GM18520 (cell line): ENCODE measurements around the gene REXO4.
"Not testable (repeated sequence)": the region's sequence is repeated elsewhere in the genome, so short reads cannot be mapped to it uniquely, and the experiment has no call there.

ENCODE experiments used
- ATAC-seq: cut with Tn5 transposase; IDR thresholded peaks from one replicate; pipeline ENCODE4 v1.9.1; 2021; ENCODE audit not compliant: unreplicated experiment

The REXO4 gene

DNA sequence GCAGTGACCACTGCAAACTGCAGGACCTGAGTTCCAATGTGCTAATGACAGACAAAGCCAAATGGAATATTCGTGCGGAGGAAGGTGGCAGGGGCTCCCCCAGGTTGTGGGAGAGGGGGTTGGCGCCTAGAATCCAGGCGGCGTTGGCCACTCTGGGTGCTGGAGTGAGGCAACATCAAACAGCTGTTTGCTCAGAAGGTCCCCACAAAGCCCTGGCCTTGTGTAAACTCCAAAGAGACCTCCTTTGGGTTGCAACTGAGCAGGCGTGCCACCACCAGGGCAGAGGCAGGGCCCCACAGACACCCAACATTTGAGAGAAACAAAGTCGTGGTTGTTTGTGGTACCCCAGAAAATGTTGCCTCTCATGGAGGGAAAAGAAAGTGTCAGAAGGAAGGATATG is 27.1 kb downstream of the REXO4 start:
- ATAC-seq: no peak

DNA sequence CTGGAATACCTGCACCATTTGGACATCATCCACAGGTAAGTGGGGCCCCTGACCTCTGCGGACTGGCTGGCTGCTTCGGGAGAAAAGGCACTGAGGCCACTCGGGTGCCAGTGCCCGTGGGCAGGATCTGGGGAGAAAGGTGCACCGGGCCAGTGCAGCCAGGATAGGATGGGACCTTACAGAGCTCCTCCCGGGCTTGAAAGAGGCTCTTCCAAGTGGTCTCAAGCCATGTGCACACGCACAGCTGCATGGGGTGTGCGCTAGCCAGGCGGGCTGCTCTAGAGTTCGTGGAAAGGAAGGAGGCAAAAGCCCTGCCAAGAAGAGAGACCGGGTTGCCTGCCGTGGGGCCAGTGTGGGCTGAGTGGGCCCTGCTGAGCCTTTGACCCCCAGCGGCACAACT is 28.2 kb downstream of the REXO4 start:
- ATAC-seq: no peak

DNA sequence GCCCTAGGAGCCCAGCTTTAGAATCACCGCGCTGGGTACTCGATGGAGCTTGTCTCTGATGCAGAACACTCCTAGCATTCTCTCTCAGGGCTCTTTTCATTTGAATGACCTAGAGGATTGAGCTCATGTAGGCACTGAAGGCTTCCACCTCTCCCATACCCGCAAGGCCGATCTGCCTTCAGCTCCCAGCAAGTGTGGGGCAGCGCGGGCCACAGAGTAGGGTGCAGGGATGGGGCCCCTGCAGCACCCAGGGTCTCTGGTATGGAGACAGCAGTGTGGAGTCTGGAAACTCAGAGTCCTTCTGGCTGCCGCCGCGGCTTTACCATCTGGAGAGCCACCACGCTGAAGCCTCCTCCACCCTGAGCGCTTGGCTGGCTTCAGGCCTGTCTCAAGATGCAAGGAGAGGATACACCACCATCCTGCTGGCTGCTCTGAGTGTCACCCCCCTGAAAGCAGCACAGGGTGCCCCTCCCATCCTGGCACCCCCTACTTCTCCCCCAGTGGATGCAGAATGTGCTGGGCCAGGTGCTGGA is 28.7 kb downstream of the REXO4 start:
- ATAC-seq: no peak

DNA sequence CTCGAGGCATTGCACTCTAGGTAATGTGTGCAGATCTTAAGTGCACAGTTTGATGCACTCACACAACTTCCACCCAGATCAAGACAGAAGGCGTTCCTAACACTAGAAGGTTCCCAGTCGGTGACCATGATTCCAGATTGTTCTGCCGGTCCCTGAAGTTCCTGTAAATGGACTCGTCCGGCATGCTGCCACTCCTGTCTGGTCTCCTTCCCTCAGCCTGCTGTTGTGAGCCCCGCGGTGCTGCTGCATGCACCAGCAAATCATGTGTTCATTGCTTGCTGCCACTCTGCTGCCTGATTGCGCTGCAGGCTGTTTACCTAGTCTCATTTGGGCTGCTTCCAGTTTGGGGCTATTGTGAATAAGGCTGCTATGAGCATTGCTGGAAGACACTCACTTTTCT is 30.1 kb downstream of the REXO4 start:
- no peak for ATAC-seq

DNA sequence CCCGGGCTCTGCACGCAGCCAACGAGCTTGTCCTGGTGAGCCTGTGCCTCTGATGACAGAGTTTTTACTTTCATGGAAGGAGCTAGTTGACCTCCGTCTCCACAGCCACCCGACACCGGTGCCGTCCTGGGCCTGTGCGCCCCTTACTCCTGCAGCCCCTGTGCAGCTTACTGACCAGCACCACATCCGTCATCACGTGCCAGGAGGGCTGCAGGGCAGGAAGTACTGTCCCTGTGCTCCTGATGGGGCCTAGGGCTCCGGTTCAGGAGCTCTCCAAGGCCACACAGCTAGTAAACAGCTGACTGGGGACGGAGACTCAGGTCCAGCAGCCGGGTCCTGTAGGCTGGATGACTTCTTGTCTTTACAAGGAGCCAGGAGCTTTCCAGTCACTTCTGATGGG is 31.5 kb downstream of the REXO4 start:
- ATAC-seq: no peak

DNA sequence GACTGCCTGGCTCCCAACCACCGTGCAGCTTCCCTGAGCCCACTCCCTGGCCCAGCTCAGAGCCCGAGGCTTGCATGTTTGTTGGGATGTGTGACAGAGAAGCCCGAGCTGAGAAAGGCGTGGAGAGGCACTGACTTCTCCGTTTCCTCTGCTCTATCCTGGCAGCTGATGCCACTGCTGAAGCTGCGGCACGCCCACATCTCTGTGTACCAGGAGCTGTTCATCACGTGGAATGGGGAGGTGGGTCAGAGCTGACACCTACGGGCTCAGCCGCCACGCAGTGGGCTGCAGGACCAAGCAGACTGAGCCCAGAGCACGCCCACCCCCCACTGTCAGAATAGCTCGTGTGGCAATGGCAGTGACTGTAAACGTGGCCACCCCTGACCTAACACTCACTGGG is 32.4 kb downstream of the REXO4 start:
- ATAC-seq: no peak

DNA sequence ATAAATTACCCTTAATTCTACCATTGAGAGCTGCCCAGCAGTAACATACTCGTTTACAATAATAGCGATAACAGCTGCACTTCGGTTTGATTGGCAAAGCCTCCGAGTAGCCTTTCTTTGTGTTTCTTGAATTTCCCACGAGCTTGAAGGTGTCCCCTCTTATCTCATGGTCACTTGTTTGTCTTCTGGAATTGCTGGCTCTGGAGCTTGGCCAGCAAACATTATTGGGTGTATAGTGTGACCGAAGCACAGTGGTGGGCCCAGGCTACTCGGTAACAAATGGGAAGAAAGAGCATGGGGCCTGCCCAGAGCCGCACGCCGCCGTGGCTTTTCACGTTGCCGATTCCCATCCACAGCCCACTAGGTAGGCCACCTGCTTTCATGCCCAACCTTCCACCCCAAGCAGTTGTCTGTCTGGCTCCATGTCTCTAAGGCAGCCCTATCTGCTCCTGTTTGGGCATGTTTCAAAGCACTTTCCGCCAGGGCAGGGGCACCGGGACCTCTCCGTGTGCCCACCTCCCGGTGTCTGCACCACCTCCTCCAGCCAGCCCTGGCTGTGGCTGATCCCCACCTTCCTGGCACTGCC is 33.0 kb downstream of the REXO4 start:
- no peak for ATAC-seq

DNA sequence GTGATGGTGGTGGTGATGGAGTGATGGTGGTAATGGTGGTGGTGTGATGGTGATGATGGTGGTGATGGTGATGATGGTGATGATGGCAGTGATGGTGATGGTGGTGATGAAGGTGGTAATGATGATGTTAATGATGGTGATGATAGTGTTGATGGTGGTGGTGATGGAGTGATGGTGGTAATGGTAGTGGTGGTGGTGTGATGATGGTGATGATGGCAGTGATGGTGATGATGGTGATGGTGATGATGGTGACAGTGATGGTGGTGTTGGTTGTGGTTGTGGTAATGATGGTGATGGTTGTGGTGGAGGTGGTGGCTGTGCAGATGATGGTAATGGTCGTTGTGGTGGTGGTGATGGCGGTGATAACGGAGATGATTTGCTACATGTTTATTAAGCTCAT is 34.4 kb downstream of the REXO4 start:
- no peak for ATAC-seq

DNA sequence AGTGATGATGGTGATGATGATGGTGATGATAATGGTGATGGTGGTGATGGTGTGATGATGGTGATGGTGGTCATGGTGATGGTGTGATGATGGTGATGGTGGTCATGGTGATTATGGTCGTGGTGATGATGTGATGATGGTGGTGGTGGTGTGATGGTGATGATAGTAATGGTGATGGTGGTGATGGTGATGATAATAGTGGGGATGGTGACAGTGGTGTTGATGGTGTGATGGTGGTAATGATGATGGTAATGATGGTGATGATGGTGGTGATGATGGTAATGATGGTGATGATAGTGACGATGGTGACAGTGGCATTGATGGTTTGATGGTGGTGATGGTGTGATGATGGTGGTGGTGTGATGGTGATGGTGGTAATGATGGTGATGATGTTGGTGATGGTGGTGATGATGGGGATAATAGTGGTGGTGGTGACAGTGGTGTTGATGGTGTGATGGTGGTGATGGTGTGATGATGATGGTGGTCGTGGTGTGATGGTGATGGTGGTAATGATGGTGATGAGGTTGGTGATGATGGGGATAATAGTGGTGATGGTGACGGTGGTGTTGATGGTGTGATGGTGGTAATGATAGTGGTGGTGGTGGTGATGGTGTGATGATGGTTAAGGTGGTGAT is 35.2 kb downstream of the REXO4 start:
- no peak for ATAC-seq

DNA sequence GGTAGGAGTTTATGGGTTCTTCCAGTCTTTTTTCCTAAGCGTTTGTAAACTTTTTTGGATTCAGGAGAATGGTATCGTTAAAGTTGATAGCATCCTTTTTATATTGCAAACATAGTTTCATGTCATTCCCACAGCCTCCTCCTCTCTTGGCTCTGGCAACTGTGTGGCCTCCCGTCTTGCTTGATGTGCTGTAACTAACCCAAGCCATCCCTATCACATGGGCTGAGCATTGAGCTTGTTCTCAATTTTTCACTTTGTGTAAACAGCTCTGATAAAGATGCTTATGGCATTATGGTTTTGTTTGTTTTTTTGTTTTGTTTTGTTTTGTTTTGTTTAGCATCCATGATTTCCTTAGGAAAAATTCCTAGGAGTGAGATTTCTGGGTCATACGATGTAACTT is 37.1 kb downstream of the REXO4 start:
- no peak for ATAC-seq

DNA sequence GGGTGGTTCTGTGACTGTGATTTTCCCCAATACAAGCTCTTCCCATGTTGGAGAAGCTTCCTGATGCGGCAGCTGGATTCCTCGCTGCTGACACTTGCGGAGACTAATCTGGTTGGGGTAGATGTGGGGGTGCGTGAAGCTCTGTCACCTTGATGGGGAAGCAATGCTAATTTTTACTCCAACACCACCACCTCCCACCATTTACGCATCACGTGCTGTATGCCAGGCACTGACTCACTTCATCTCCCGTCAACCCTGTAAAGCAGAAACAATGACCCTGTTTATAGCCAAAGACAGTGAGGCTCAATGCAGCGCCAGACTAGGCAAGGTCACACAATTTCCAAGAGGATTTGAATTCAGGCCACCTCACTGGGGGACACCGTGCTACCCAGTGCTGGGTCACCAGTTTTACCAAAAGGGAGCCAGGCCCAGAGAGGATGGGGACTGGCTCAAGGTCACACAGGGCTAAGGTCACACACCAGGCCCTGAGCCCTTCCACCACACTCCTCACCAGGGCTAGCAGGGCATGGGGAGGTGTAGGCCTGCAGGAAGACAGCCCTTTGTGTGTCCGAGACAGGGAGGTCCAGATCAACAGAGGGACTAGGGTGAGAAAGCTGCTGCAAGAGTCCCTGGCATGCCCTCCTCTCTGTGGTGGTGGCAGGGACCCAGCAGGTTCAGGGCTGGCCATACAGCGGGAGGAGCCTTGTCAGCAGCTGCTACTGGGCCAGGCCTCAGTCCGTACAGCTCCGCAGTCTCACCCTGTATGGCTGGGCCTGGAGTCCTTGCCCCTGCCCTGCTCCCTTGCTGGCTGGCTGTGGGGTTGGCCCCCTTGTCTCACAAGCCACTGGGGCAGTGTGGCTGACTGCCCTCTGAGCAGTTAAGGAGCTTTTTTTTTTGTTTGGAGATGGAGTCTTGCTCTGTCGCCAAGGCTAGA is 38.4 kb downstream of the REXO4 start:
- ATAC-seq: no peak

DNA sequence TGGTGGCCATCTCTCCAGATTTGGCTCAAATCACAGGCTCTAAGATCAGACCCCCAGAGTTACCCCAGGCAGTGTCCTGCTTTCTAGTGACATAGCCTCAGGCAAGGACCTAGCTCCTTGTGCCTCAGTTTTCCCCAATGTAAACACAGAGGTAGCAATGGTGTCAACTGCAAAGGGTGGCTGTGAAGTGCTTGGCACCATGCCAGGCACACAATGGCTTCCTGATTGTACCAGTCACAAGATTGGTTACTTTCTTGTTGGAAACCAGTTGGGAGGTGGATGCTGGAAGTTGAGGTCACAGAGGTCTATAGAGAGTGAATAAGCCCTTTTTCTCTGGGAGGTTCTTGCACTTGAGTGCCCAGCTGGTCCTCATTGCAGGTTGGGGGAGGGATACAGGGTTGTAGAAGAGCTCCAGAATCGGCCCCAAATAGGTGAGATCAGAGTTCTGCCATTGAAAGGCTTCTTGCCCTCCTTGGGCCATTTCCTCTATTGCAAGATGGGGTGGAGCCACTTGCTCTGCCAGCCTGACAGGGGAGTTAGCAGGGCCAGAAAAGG is 39.3 kb downstream of the REXO4 start:
- ATAC-seq: no peak

DNA sequence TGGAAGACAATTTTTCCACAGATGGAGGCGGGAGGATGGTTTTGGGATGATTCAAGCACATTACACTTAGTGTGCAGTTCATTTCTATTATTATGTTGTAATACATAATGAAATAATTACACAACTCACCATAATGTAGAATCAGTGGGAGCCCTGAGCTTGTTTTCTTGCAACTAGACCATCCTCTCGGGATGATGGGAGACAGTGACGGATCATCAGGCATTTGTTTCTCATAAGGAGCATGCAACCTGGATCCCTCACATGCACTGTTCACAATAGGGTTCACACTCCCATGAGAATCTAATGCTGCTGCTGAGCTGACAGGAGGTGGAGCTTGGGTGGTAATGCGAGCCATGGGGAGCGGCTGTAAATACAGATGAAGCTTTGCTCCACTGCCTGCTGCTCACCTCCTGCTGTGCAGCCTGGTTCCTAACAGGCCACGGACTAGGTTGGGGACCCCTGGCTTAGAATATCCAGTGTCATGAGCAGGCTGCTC is 40.0 kb downstream of the REXO4 start:
- no peak for ATAC-seq

DNA sequence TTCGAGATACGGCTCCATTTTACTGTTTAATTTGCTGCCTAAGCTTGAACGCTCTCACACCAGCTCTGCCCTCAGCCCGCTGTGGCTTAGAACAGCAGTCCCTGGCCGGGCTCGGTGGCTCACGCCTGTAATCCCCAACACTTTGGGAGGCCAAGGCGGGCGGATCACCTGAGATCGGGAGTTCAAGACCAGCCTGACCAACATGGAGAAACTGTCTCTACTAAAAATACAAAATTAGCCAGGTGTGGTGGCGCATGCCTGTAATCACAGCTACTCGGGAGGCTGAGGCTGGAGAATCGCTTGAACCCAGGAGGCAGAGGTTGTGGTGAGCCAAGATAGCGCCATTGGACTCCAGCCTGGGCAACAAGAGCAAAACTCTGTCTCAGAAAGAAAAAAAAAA is 40.5 kb downstream of the REXO4 start:
- not testable (repeated sequence) for ATAC-seq

DNA sequence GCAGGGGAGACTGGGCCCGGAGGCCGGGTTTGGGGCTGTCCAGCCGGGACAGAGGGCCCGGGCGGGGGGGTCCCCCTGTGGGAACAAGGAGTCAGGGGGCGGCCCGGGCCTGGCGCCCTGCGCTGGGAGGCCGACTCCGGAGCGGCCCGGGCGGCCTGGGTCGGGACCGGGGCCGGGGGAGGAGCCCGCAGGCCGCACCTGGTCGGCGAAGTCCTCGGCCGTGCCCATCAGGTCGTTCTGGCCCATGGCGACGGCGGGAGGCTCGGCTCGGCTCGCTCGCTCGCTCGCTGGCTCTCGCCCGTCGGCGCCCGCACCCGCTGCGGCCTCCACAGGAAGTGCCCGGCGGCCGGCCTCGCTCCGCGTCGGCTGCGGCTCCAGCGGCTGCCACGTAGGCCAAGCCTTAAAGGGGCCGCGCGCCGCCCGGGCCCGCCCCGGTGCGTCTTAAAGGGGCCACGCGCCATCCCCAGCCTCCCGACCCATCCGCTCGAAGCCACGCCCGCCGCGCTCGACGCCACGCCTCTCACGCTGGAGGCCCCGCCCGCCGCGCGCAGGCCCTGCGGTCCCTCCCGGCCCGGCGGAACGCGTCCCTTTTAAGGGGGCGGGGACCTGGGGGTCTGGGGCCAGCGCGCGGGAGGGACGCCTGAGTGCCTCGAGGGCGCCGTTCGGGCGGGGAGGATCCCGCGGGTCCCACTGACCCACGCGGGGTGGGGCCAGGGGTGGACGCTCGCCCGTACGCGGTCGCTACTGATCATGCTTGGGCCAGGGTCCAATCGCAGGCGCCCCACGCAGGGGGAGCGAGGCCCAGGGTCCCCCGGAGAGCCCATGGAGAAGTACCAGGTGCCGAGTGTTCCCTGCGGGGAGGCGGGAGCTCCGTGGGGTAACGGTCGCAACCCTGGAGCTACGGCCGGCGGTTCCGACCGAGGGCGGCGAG is 41.8 kb downstream of the REXO4 start, which contains the start of the genes STKLD1 and SURF4:
TSS of gene STKLD1 (plus strand) at position 643 of the 931 bp plus-strand sequence. CDS start at position 751, 108 bp downstream.
TSS of gene SURF4 (minus strand) at position 337 of the 931 bp plus-strand sequence. CDS start at position 246, 91 bp downstream.
- ATAC-seq: peak; percentile 89

DNA sequence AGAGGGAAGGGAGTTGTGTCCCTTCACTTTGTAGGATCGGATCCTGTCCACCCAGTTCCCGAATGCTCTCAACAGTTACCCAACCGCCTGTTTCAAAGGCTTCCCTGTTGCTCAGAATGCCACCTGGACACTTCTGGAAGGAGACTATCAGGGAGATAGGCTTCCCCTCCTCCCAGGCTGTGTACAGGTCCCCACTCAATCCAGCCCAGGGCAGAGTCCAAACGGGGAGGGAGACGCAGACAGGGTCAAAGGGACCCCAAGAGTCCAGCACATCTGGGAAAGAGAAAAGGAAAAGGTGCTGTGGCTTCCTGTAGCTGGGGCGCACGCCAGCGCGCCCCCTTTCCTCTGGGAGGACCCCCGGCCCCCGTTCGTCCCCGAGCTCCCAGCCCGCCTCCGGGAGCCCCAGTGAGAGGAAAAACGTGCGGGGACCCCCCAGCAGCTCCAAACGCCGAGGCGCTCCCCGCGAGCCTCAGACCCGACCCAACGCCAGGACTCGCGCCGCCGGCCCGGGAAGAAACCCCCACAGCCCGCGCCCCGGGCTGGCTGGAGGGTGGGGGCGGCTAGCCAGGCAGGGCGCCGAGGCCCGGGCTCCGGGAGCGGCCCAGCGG is 42.6 kb downstream of the REXO4 start:
- ATAC-seq: no peak

DNA sequence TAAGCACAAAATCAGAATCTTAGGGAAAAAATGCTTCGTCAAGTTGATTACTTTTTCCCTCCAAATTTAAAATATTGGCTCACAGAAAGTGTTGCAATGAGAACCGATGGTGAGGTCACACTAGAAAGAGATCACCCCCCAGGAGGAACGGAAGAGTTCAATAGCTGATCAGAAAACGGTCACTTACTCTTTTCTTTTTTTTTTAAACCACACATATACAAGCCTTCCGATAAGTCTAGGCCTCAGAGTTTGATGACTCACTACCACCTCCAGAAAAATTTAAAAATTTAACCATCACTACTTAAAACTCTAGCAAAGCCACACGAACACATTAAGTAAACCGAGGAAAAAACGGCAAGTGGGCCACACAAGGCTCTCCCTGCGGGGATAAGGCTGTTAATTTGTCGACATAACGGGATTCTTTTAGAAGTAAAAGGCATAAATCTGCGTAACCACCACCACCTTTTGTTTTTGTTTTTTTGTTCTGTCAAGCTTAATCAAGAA is 43.1 kb downstream of the REXO4 start:
- ATAC-seq: no peak

DNA sequence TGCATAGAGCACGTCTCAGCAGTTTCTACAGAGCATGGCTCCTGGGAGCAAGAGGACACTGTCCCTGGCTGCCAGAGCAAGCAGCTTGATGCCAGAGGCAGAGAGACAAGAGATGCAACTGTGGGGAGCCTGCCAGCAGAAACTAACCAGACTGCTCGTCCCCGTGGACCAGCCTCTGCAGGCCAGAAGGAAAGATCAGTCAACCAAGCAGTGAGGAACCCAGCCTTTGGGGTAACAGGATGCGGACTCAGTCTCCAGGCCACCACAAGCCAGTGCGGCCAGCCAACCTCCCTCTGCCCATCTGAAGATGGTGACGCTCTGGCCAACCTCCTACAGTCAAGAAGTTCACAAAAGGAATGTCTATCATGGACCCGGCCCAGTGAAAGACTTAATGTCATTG is 45.7 kb downstream of the REXO4 start:
- ATAC-seq: no peak

DNA sequence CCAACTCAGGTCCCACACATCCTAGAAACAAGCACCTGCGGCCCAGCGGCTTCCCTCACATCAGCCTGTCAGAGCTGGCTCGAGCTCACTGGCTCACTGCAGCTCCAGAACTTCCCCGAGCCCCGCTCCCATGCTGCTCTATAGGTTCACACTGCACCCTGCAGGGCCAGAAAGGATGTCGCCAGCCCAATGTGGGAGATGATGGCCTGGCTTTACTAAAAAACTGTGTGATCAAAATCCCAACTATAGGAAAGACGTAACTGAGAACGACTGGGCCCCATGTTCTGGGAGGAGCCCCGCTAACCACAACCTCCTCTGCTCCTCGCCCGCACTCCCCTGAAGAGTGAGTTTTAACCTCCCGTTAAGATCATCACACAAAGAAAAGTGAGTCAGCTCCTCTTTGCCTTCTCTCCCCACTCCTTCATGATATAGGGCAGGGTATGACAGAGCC is 46.5 kb downstream of the REXO4 start:
- ATAC-seq: no peak
